OCI-LY3 (cell line): Measurements from ENCODE around the gene TP53AIP1.
A peak's percentile ranks its signal among the peaks of the same experiment; 100 is the strongest.

Experiments
- H2AFZ ChIP-seq: fragments of 200-600, 300-600 bp; shearing (Covaris generic); 2 replicates; pipeline ENCODE4 v1.6.0; 2014; ENCODE audit warnings: antibody characterized with exemption, low read depth, low read length
- H3K27ac ChIP-seq: fragments of 200-600, 300-600 bp; sonication (generic); 2 replicates; pipeline ENCODE4 v1.5.1; 2014; ENCODE audit warnings: mild to moderate bottlenecking, low read length, moderate library complexity, mixed read lengths
- H3K27me3 ChIP-seq: fragments of 200-600, 300-600 bp; sonication (generic); 2 replicates; pipeline ENCODE4 v1.6.1; 2014; ENCODE audit warnings: low read depth, low read length, mixed read lengths
- H3K36me3 ChIP-seq: fragments of 200-600, 300-600 bp; sonication (generic); replicated peaks from 2 replicates; pipeline ENCODE3; 2014; ENCODE audit warnings: low read depth, low read length, mixed read lengths
- H3K4me1 ChIP-seq: fragments of 300-600, 200-600 bp; sonication (generic); 2 replicates; pipeline ENCODE4 v1.6.1; 2014; ENCODE audit warnings: low read length, mixed read lengths
- H3K4me2 ChIP-seq: fragments of 200-600, 300-600 bp; sonication (generic); 2 replicates; pipeline ENCODE4 v1.6.1; 2014; ENCODE audit warnings: low read length, mixed read lengths
- H3K4me3 ChIP-seq: fragments of 300-600, 200-600 bp; sonication (generic); 2 replicates; pipeline ENCODE4 v1.5.1; 2014; ENCODE audit warnings: antibody characterized with exemption, mild to moderate bottlenecking, low read length, moderate library complexity
- H3K79me2 ChIP-seq: fragments of 300-600, 200-600 bp; shearing (Covaris generic); 2 replicates; pipeline ENCODE4 v1.6.1; 2014; ENCODE audit warnings: mild to moderate bottlenecking, low read length, mixed read lengths
- H3K9ac ChIP-seq: fragments of 300-600, 200-600 bp; shearing (Covaris generic); 2 replicates; pipeline ENCODE4 v1.6.0; 2014; ENCODE audit warnings: mild to moderate bottlenecking, low read length, moderate library complexity
- H3K9me3 ChIP-seq: fragments of 200-600, 300-600 bp; shearing (Covaris generic); 2 replicates; pipeline ENCODE4 v1.6.1; 2014; ENCODE audit warnings: low read length, mixed read lengths; ENCODE audit not compliant: insufficient read depth
- H4K20me1 ChIP-seq: fragments of 200-600, 300-600 bp; sonication (generic); 2 replicates; pipeline ENCODE4 v1.6.1; 2016; ENCODE audit warnings: low read length, mixed read lengths; ENCODE audit not compliant: insufficient read depth
- CTCF ChIP-seq: fragments of 200-600, 300-600 bp; sonication (generic); IDR thresholded peaks from 2 replicates; pipeline ENCODE4 v1.5.1; 2014; ENCODE audit warnings: antibody characterized with exemption, low read length, low read depth
- EZH2phosphoT487 ChIP-seq: fragments of 200-600 bp; shearing (Covaris generic); IDR thresholded peaks from 2 replicates; pipeline ENCODE4 v1.6.1; 2018; ENCODE audit warnings: antibody characterized with exemption, mixed run types, low read depth

Gene TP53AIP1

DNA sequence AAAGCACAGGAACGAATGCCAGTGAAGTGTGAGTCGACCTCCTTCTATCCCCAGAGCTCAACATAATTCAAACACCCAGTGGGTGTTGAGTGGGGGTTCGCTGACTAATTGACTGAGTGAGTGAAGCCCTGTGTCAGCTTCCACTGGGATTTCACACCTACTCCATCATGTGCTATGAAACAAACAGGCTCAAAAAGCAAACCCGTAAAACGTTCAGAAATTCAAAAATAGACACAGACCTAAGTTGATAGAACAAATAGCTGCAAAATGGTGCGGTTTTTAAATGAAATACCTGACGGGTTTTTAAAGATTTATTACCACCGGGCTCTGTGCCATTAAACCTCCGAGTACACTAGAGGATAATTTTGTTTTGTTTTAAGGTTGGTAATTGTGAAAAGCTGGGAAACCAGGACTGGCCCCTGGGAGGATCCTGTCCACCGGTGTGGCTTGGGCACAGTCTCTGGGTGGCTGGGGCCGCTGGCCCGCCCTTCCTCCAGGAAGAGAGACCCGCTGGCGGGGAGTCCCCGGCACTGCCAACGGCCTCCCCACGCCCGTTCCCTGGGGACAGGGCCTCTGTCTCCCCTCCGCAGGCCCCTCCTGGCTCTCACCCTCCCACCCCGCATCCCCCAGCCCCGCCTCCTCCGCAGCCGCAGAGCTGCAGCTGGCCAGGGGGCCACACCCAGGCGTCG lies 37.9 kb downstream of the TP53AIP1 start:
- Histone ChIP-seq H3K79me2 (no peaks in the 10 kb centered on the region), H2AFZ (peak overlapping the region; percentile 87), H4K20me1 (no peaks in the 10 kb centered on the region), H3K4me2 (peak overlapping the region; percentile 87), H3K9ac (peak overlapping the region; percentile 69), H3K4me1 (peaks cover 9% of the 10 kb centered on the region), H3K4me3 (peak overlapping the region; percentile 96), H3K27ac (no peak overlapping the region), H3K9me3 (peaks cover 5% of the 10 kb centered on the region; the same call in 1 of the 2 replicates), H3K36me3 (no peaks in the 10 kb centered on the region), H3K27me3 (peaks cover 45% of the 10 kb centered on the region)
- TF ChIP-seq CTCF, result no peak
- TF ChIP-seq EZH2phosphoT487, result no peak

DNA sequence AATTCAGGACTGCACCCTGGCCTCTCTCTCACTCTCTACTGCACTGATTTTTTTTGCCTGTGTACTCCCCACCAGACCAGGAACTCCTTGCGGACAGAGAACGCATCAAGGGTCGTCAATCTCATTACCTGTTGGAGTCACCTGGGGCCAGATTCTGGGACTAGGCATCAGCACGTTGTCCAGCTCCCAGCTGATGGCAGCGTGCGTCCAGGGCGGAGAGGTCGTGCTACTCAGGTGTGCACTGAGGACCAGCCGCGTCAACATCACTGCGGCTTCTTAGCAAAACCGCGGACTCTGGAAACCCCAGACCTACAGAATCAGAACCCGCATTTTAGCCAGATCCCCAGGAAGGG lies 38.4 kb downstream of the TP53AIP1 start:
- H4K20me1 ChIP-seq, result no peaks in the 10 kb centered on the region
- peaks cover 5% of the 10 kb centered on the region; the same call in 1 of the 2 replicates for H3K9me3 ChIP-seq
- no peaks in the 10 kb centered on the region for H3K79me2 ChIP-seq
- peaks cover 9% of the 10 kb centered on the region for H3K4me1 ChIP-seq
- peak overlapping the region; percentile 87; the same call in 1 of the 2 replicates for H3K4me2 ChIP-seq
- peak overlapping the region; percentile 96; the same call in 1 of the 2 replicates for H3K4me3 ChIP-seq
- no peak for TF ChIP-seq EZH2phosphoT487
- no peak for TF ChIP-seq CTCF
- H2AFZ ChIP-seq, result no peak overlapping the region
- peaks cover 39% of the 10 kb centered on the region for H3K27me3 ChIP-seq
- H3K27ac ChIP-seq, result no peak overlapping the region
- no peak overlapping the region for H3K9ac ChIP-seq
- no peaks in the 10 kb centered on the region for H3K36me3 ChIP-seq

- peaks cover 9% of the 10 kb centered on the region for H3K4me1 ChIP-seq
- TF ChIP-seq EZH2phosphoT487 (no peak), CTCF (no peak)
- H3K9ac ChIP-seq, result no peak overlapping the region
- no peaks in the 10 kb centered on the region for H3K36me3 ChIP-seq
- no peak overlapping the region for H3K4me3 ChIP-seq
- H3K9me3 ChIP-seq, result peaks cover 5% of the 10 kb centered on the region; the same call in 1 of the 2 replicates
- no peaks in the 10 kb centered on the region for H4K20me1 ChIP-seq
- H3K4me2 ChIP-seq, result no peak overlapping the region
- no peak overlapping the region for H3K27ac ChIP-seq
- H2AFZ ChIP-seq, result no peak overlapping the region
- peaks cover 37% of the 10 kb centered on the region for H3K27me3 ChIP-seq
- no peaks in the 10 kb centered on the region for H3K79me2 ChIP-seq
Measured at GRCh38 chr11:128903248-128904061, 39.2 kb downstream of the TP53AIP1 start.

DNA sequence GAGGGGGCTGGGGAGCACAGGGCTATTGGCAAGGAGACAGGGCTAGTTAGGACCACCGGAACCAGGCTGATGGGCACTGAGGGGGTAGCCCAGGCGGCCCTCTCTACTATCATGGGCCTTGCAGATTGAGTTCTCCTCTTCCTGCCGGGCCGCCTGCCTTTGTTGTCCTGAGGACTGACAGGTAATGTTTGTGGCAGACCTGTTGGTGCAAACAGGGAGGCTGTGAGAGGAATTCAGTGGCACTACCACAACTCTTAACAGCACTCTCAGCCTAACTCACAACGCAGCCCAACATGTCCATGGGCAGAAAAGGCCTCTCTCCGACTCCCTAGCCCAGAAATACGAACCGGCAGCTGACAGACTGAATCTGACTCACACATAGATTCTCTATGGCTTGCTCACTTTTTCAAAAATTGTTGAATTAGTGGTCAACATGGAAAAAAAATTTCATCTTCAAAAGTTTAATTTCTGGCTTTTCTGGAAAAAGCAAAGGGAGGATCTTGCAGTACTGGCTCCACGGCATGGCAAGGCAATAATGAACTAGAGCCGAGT lies 40.1 kb downstream of the TP53AIP1 start:
- no peaks in the 10 kb centered on the region for H3K79me2 ChIP-seq
- H3K27me3 ChIP-seq, result peaks cover 32% of the 10 kb centered on the region
- H3K27ac ChIP-seq, result no peak overlapping the region
- no peak overlapping the region for H3K9ac ChIP-seq
- H4K20me1 ChIP-seq, result no peaks in the 10 kb centered on the region
- no peak overlapping the region for H2AFZ ChIP-seq
- no peaks in the 10 kb centered on the region for H3K36me3 ChIP-seq
- H3K4me3 ChIP-seq, result no peak overlapping the region
- peaks cover 9% of the 10 kb centered on the region for H3K4me1 ChIP-seq
- TF ChIP-seq EZH2phosphoT487 (no peak), CTCF (no peak)
- H3K4me2 ChIP-seq, result no peak overlapping the region
- peaks cover 5% of the 10 kb centered on the region; the same call in 1 of the 2 replicates for H3K9me3 ChIP-seq
